Osteoblast (primary cell): Measurements from ENCODE around the gene DCAF10. TPM values are rescaled to one million over a fixed set of nuclear protein-coding genes. Genes with fewer than 3 reads are reported as not detected.

ENCODE experiments used
- DNase-seq: peaks from one replicate; pipeline ENCODE4 v3.0.0; 2011; ENCODE audit warnings: low spot score, mixed read lengths; ENCODE audit not compliant: insufficient read length; ENCODE audit errors: missing footprints
- H2AFZ ChIP-seq: 2 replicates; pipeline ENCODE4 v1.6.0; 2011; ENCODE audit warnings: mild to moderate bottlenecking, low read length
- H3K27ac ChIP-seq: 2 replicates; pipeline ENCODE4 v1.5.1; 2011; ENCODE audit warnings: mild to moderate bottlenecking, low read depth, low read length, moderate library complexity
- H3K27me3 ChIP-seq: 2 replicates; pipeline ENCODE4 v1.6.0; 2012; ENCODE audit warnings: mild to moderate bottlenecking, control low read depth, inconsistent platforms, low read length, moderate library complexity; ENCODE audit not compliant: insufficient read depth
- H3K36me3 ChIP-seq: 2 replicates; pipeline ENCODE4 v1.5.1; 2011; ENCODE audit warnings: mild to moderate bottlenecking, low read length, control low read depth, moderate library complexity; ENCODE audit not compliant: insufficient read depth
- H3K4me1 ChIP-seq: 2 replicates; pipeline ENCODE4 v1.5.1; 2011; ENCODE audit warnings: mild to moderate bottlenecking, low read length, control low read depth, moderate library complexity; ENCODE audit not compliant: insufficient read depth
- H3K4me2 ChIP-seq: 2 replicates; pipeline ENCODE4 v1.6.0; 2011; ENCODE audit warnings: mild to moderate bottlenecking, low read length; ENCODE audit not compliant: insufficient read depth
- H3K4me3 ChIP-seq: fragments of 200-600 bp; sonication (generic); 3 replicates; pipeline ENCODE4 v1.5.1; 2012; ENCODE audit warnings: mild to moderate bottlenecking, low read length, inconsistent platforms; ENCODE audit not compliant: insufficient read depth
- H3K79me2 ChIP-seq: 2 replicates; pipeline ENCODE4 v1.6.0; 2012; ENCODE audit warnings: mild to moderate bottlenecking, low read length, control low read depth, inconsistent platforms; ENCODE audit not compliant: insufficient read depth
- H3K9me3 ChIP-seq: 2 replicates; pipeline ENCODE4 v1.5.1; 2011; ENCODE audit warnings: low read depth, low read length, control low read depth
- H4K20me1 ChIP-seq: 2 replicates; pipeline ENCODE4 v1.6.0; 2012; ENCODE audit warnings: mild to moderate bottlenecking, low read length, control low read depth; ENCODE audit not compliant: insufficient read depth
- CTCF ChIP-seq: IDR thresholded peaks from 2 replicates; pipeline ENCODE4 v1.5.1; 2011; ENCODE audit warnings: mild to moderate bottlenecking, low read depth, low read length, moderate library complexity; ENCODE audit errors: extremely low read depth
- total RNA-seq: library from RNA; depleted of rRNA; stranded (reverse); fragments of >200 nt; gene quantifications from 2 replicates; pipeline ENCODE4 v1.2.3, GENCODE V29; 2012

Gene DCAF10
- total RNA-seq, 1 donor = 30.4 TPM

GRCh38 chr9:37784291-37784615 is 16.3 kb upstream of the DCAF10 start:
- peaks cover 8% of the 10 kb centered on the region for H4K20me1 ChIP-seq
- peaks cover 38% of the 10 kb centered on the region for H3K79me2 ChIP-seq
- peak; percentile 81 for DNase-seq
- peak overlapping the region; percentile 86 for H3K4me2 ChIP-seq
- peak overlapping the region; percentile 98 for H2AFZ ChIP-seq
- no peaks in the 10 kb centered on the region for H3K9me3 ChIP-seq
- peak overlapping the region; percentile 99 for H3K4me3 ChIP-seq
- H3K36me3 ChIP-seq = peaks cover 45% of the 10 kb centered on the region
- no peak for TF ChIP-seq CTCF
- peaks cover 14% of the 10 kb centered on the region for H3K4me1 ChIP-seq
- H3K27ac ChIP-seq = peak overlapping the region; percentile 83
- H3K27me3 ChIP-seq = no peaks in the 10 kb centered on the region

GRCh38 chr9:37784616-37785483 is 15.7 kb upstream of the DCAF10 start, which contains the start of gene EXOSC3:
Gene EXOSC3, minus strand, starts transcription at chr9:37785064. Its CDS starts 20 bp downstream, at chr9:37785044.
- peak within 1 kb of the TSS; percentile 83 for H3K27ac ChIP-seq
- H3K36me3 ChIP-seq = peaks cover 39% of the 10 kb centered on the region
- H3K79me2 ChIP-seq = peaks cover 38% of the 10 kb centered on the region
- H3K27me3 ChIP-seq = no peaks in the 10 kb centered on the region
- H3K4me1 ChIP-seq = peaks cover 14% of the 10 kb centered on the region
- peak within 1 kb of the TSS; percentile 98 for H2AFZ ChIP-seq
- TF ChIP-seq CTCF = no peak
- H4K20me1 ChIP-seq = peaks cover 8% of the 10 kb centered on the region
- DNase-seq = peak; percentile 97
- peak within 1 kb of the TSS; percentile 99 for H3K4me3 ChIP-seq
- H3K9me3 ChIP-seq = no peaks in the 10 kb centered on the region
- H3K4me2 ChIP-seq = peak within 1 kb of the TSS; percentile 86

GRCh38 chr9:37787059-37787458 is 13.5 kb upstream of the DCAF10 start:
- Histone ChIP-seq H3K79me2 (peaks cover 30% of the 10 kb centered on the region), H3K4me2 (no peak overlapping the region), H3K27me3 (no peaks in the 10 kb centered on the region), H3K4me1 (peaks cover 14% of the 10 kb centered on the region), H2AFZ (no peak overlapping the region), H3K4me3 (no peak overlapping the region), H3K9me3 (no peaks in the 10 kb centered on the region), H3K27ac (no peak overlapping the region), H3K36me3 (peaks cover 21% of the 10 kb centered on the region), H4K20me1 (peaks cover 8% of the 10 kb centered on the region)
- peak; percentile 38 for DNase-seq
- no peak for TF ChIP-seq CTCF

- peaks cover 11% of the 10 kb centered on the region for H3K4me1 ChIP-seq
- H3K79me2 ChIP-seq = peaks cover 17% of the 10 kb centered on the region
- no peak overlapping the region for H3K4me3 ChIP-seq
- H2AFZ ChIP-seq = no peak overlapping the region
- peaks cover 9% of the 10 kb centered on the region for H3K36me3 ChIP-seq
- no peaks in the 10 kb centered on the region for H3K9me3 ChIP-seq
- peaks cover 8% of the 10 kb centered on the region for H4K20me1 ChIP-seq
- no peak overlapping the region for H3K27ac ChIP-seq
- peak; percentile 3 for DNase-seq
- H3K4me2 ChIP-seq = no peak overlapping the region
- no peak for TF ChIP-seq CTCF
- H3K27me3 ChIP-seq = no peaks in the 10 kb centered on the region
Observed at GRCh38 chr9:37788332-37788731, 12.3 kb upstream of the DCAF10 start.
